Adrenal gland (tissue), 12 donors: ENCODE data around the gene GALNT11. TPM values are rescaled to one million over a fixed set of nuclear protein-coding genes. Genes with fewer than 3 reads are reported as not detected.
"Not testable (repeated sequence)": the region's sequence is repeated elsewhere in the genome, so short reads cannot be mapped to it uniquely, and the experiment has no call there.

Experiments used
- DNase-seq, 7 donors: peaks; one replicate each; pipeline ENCODE4 v3.0.0-alpha.2; 2019 to 2020
- H3K27ac ChIP-seq, 5 donors: fragments of 200-600 bp; sonication (generic) in 4 of 5; 1 replicate in 3 of 5; 2 replicates in 2 of 5; pipeline versions ENCODE4 v1.5.1 to v1.8.0; 2016 to 2020; ENCODE audit warnings: mild to moderate bottlenecking in 1 of 5
- H3K27me3 ChIP-seq: fragments of 200-600 bp; 2 replicates; pipeline ENCODE4 v1.8.0; 2021
- H3K36me3 ChIP-seq, 2 donors: fragments of 200-600 bp; replicated peaks in 1 of 2; 1 replicate in 1 of 2; 2 replicates in 1 of 2; pipeline versions ENCODE4 v1.5.1 to v1.8.0; 2018 to 2022
- H3K4me1 ChIP-seq, 2 donors: fragments of 200-600 bp; replicated peaks in 1 of 2; 1 replicate in 1 of 2; 2 replicates in 1 of 2; pipeline versions ENCODE4 v1.5.1 to v1.8.0; 2018 to 2021
- H3K4me3 ChIP-seq, 4 donors: fragments of 200-600 bp; sonication (generic) in 3 of 4; one replicate each; pipeline ENCODE4 v1.5.1; 2016 to 2018
- H3K9me3 ChIP-seq, 3 donors: fragments of 200-600 bp; sonication (generic) in 1 of 3; replicated peaks in 1 of 3; 1 replicate in 2 of 3; 2 replicates in 1 of 3; pipeline versions ENCODE4 v1.5.1 to v1.8.0; 2016 to 2021
- CTCF ChIP-seq, 6 experiments: fragments of 450-650 bp in 4 of 6; fragments of 200-600 bp in 2 of 6; sonication (generic) in 1 of 6; IDR thresholded peaks; 1 replicate in 5 of 6; 2 replicates in 1 of 6; pipeline versions ENCODE4 v1.5.1 to v1.8.0; 2016 to 2021; ENCODE audit warnings: antibody characterized with exemption in 6 of 6, mild to moderate bottlenecking in 2 of 6, moderate library complexity in 1 of 6
- POLR2A ChIP-seq, 2 donors: fragments of 450-650 bp; IDR thresholded peaks; one replicate each; pipeline ENCODE4 v1.6.1; 2017; ENCODE audit warnings: antibody characterized with exemption in 2 of 2, mild to moderate bottlenecking in 2 of 2, moderate library complexity in 1 of 2
- WGBS, 4 donors: extraction: QIAGEN DNeasy Blood & Tissue Kit in 2 of 4; methylation state at CpG; one replicate each; pipeline versions ENCODE4 v1.1.5 to v1.1.7; 2013 to 2017; 5-methylcytosine and 5-hydroxymethylcytosine counted together
- intact Hi-C, 2 donors: fragments of 100-400 bp; cut with DNase I; formaldehyde crosslinking; loops; one replicate each; pipeline versions ENCODE4 v1.14.1 to v1.15.0; 2022 to 2023
- polyA plus RNA-seq, 3 donors: library from polyadenylated mRNA; stranded (reverse); fragments of 200-250 nt in 2 of 3; fragments of 350-450 nt in 1 of 3; fragmentation: Illumina TruSeq in 1 of 3; extraction: RNeasy Lipid Tissue Mini Kit (QIAGEN cat#74804) in 1 of 3; gene quantifications; one replicate each; pipeline ENCODE4 v1.2.3, GENCODE V29; 2013 to 2014
- total RNA-seq, 9 donors: library from RNA; depleted of rRNA in 4 of 9; stranded (reverse); fragments of >200 nt in 4 of 9; fragments of 120-200 nt in 1 of 9; fragmentation: NEBNext Ultra II Directional in 1 of 9; extraction: Animal tissue kit (Norgen Biotek cat#: 25700) in 1 of 9; gene quantifications; one replicate each; pipeline versions ENCODE4 v1.1.0 to v1.2.4, GENCODE V29; 2013 to 2023
- donor health status: healthy with polysubstance abuse.
- donor health status: Bipolar disorder and iron deficiency.
- donor health status: DM: yes; HTN: yes; CAD: no.
- donor health status: DM: no; HTN: no; CAD: no.
- donor health status: DM: no; HTN: no; CAD: no.
- donor health status: DM: yes; HTN: yes; CAD: no.

The GALNT11 gene
- total and polyA plus RNA-seq, 12 donors, result 23.2 to 51.3 (median 38.5) TPM

GRCh38 chr7:152065800-152066344, 40.4 kb downstream of the GALNT11 start:
- H3K36me3 ChIP-seq, H3K4me1 ChIP-seq, H3K4me3 ChIP-seq, intact Hi-C loops, DNase-seq, H3K9me3 ChIP-seq, H3K27ac ChIP-seq, H3K27me3 ChIP-seq: not testable (repeated sequence)
- 90 to 95% (median 94%) methylated on average over 5 to 10 of the region's 10 CpGs for WGBS, 4 donors

GRCh38 chr7:152072421-152072820, 46.9 kb downstream of the GALNT11 start:
- TF ChIP-seq POLR2A (IDR thresholded peaks at IDR 0.05), result no peak
- no peak for TF ChIP-seq CTCF (IDR thresholded peaks at IDR 0.05)

GRCh38 chr7:152073352-152073751, 47.9 kb downstream of the GALNT11 start:
- intact Hi-C loops, result no loop called here
- no peaks in the 10 kb centered on the region for H3K36me3 ChIP-seq
- H3K27me3 ChIP-seq, result no peaks in the 10 kb centered on the region
- TF ChIP-seq POLR2A (IDR thresholded peaks at IDR 0.05) (no peak), CTCF (IDR thresholded peaks at IDR 0.05) (no peak)
- H3K4me1 ChIP-seq, result peaks cover 7 to 18% of the 10 kb centered on the region in 2 donors
- H3K9me3 ChIP-seq, result no peaks in the 10 kb centered on the region
- WGBS, 4 donors, result 91 to 98% (median 95%) methylated on average over 2 of the region's 2 CpGs
- no peak for DNase-seq
- H3K27ac ChIP-seq, result no peak overlapping the region
- no peak overlapping the region for H3K4me3 ChIP-seq

More at GRCh38 chr7:152072421-152072820, 46.9 kb downstream of the GALNT11 start:
- DNase-seq, result no peak
- Histone ChIP-seq H3K27ac (no peak overlapping the region), H3K4me3 (no peak overlapping the region), H3K27me3 (no peaks in the 10 kb centered on the region), H3K36me3 (no peaks in the 10 kb centered on the region), H3K4me1 (peaks cover 7 to 12% of the 10 kb centered on the region in 2 donors), H3K9me3 (no peaks in the 10 kb centered on the region)
- intact Hi-C loops, result no loop called here
- 78 to 91% (median 85%) methylated on average over 4 of the region's 4 CpGs for WGBS, 4 donors

- Histone ChIP-seq H3K4me3 (no peak overlapping the region), H3K4me1 (peaks cover 7 to 30% of the 10 kb centered on the region in 2 donors), H3K36me3 (no peaks in the 10 kb centered on the region), H3K9me3 (no peaks in the 10 kb centered on the region), H3K27me3 (no peaks in the 10 kb centered on the region), H3K27ac (no peak overlapping the region)
- 29 to 41% (median 36%) methylated on average over 2 of the region's 2 CpGs for WGBS, 4 donors
- TF ChIP-seq CTCF (IDR thresholded peaks at IDR 0.05), result no peak
- no peak for TF ChIP-seq POLR2A (IDR thresholded peaks at IDR 0.05)
- intact Hi-C loops, result no loop called here
- no peak for DNase-seq
Observed at GRCh38 chr7:152074673-152075072, 49.2 kb downstream of the GALNT11 start.

GRCh38 chr7:152075379-152075778, 49.9 kb downstream of the GALNT11 start:
- H3K27me3 ChIP-seq, H3K36me3 ChIP-seq, H3K9me3 ChIP-seq, H3K4me3 ChIP-seq, DNase-seq, intact Hi-C loops, H3K27ac ChIP-seq: not testable (repeated sequence)
- H3K4me1 ChIP-seq, result peaks cover 7 to 30% of the 10 kb centered on the region in 2 donors
- 85 to 96% (median 92%) methylated on average over 14 of the region's 14 CpGs for WGBS, 4 donors
